Lung (tissue), 12 donors: ENCODE measurements around the gene HCRTR1. TPM values are rescaled to one million over a fixed set of nuclear protein-coding genes. Genes with fewer than 3 reads are reported as not detected.
A peak's percentile ranks its signal among the peaks of the same experiment; 100 is the strongest.

Experiments used
- ATAC-seq: fragments of 200-7000 bp; cut with Tn5 transposase; one replicate; pipeline ENCODE4 v1.9.1; 2020; ENCODE audit warnings: moderate number of reproducible peaks; ENCODE audit not compliant: insufficient read depth, low FRiP score
- DNase-seq, 3 donors: peaks; one replicate each; pipeline ENCODE4 v3.0.0-alpha.2; 2013 to 2017
- H3K27ac ChIP-seq, 2 donors: one replicate each; pipeline ENCODE4 v1.5.1; 2013; ENCODE audit warnings: mild to moderate bottlenecking in 2 of 2, moderate library complexity in 2 of 2, control low read depth in 1 of 2, inconsistent platforms in 1 of 2, low read depth in 1 of 2, low read length in 1 of 2
- H3K27me3 ChIP-seq, 3 donors: one replicate each; pipeline ENCODE4 v1.5.1; 2013; ENCODE audit warnings: low read length in 2 of 3; ENCODE audit not compliant: control insufficient read depth in 3 of 3, insufficient read depth in 3 of 3
- H3K36me3 ChIP-seq, 4 donors: one replicate each; pipeline ENCODE4 v1.5.1; 2013; ENCODE audit warnings: low read length in 4 of 4, mild to moderate bottlenecking in 1 of 4, moderate library complexity in 1 of 4; ENCODE audit not compliant: control insufficient read depth in 4 of 4, insufficient read depth in 4 of 4
- H3K4me1 ChIP-seq, 5 donors: one replicate each; pipeline ENCODE4 v1.5.1; 2013; ENCODE audit warnings: low read length in 5 of 5, mild to moderate bottlenecking in 2 of 5, moderate library complexity in 1 of 5; ENCODE audit not compliant: control insufficient read depth in 5 of 5, insufficient read depth in 5 of 5
- H3K4me3 ChIP-seq: one replicate; pipeline ENCODE4 v1.5.1; 2013; ENCODE audit warnings: mild to moderate bottlenecking, control low read depth, moderate library complexity
- H3K9ac ChIP-seq, 2 donors: one replicate each; pipeline ENCODE4 v1.5.1; 2013; ENCODE audit warnings: low read length in 2 of 2, control low read depth in 1 of 2; ENCODE audit not compliant: insufficient read depth in 1 of 2
- H3K9me3 ChIP-seq, 4 donors: one replicate each; pipeline ENCODE4 v1.5.1; 2013; ENCODE audit warnings: low read length in 3 of 4, mild to moderate bottlenecking in 1 of 4, moderate library complexity in 1 of 4; ENCODE audit not compliant: control insufficient read depth in 4 of 4, insufficient read depth in 3 of 4
- CTCF ChIP-seq: IDR thresholded peaks from 2 replicates; pipeline ENCODE4 v1.5.1; 2012; ENCODE audit warnings: mild to moderate bottlenecking; ENCODE audit errors: control extremely low read depth, extremely low read depth
- WGBS, 2 donors: extraction: QIAGEN DNeasy Blood & Tissue Kit; methylation state at CpG; one replicate each; pipeline ENCODE4 v1.1.7; 2013; 5-methylcytosine and 5-hydroxymethylcytosine counted together
- polyA plus RNA-seq, 2 donors: library from polyadenylated mRNA; stranded (reverse); fragments of 200-250 nt; gene quantifications; one replicate each; pipeline ENCODE4 v1.2.1, GENCODE V29; 2013
- total RNA-seq, 2 donors: library from RNA; depleted of rRNA in 1 of 2; stranded (reverse); fragments of >200 nt in 1 of 2; gene quantifications; one replicate each; pipeline ENCODE4 v1.2.1, GENCODE V29; 2014 to 2021
- donor health status: control.
- donor health status: control.
- donor health status: Bipolar disorder and iron deficiency.
- donor health status: healthy.
- donor health status: DM: yes; HTN: yes; CAD: no.

HCRTR1 gene
- total and polyA plus RNA-seq, 4 donors: 0.08 to 0.14 TPM; not detected in 2

GRCh38 chr1:31640179-31640578, 22.7 kb downstream of the HCRTR1 start:
- Histone ChIP-seq H3K36me3 (peaks cover 0 to 3% (median under 1%) of the 10 kb centered on the region in 4 donors), H3K9ac (no peak overlapping the region), H3K9me3 (no peaks in the 10 kb centered on the region), H3K27ac (peak overlapping the region in 1 of 2 donors; percentile 4), H3K27me3 (no peaks in the 10 kb centered on the region), H3K4me1 (peaks cover 0 to 28% (median 9%) of the 10 kb centered on the region in 5 donors), H3K4me3 (no peak overlapping the region)
- TF ChIP-seq CTCF: no peak
- no peak for DNase-seq
- no peak for ATAC-seq

- WGBS, 2 donors: 60 to 80% methylated on average over 4 of the region's 4 CpGs
- Histone ChIP-seq H3K4me3 (no peak overlapping the region), H3K27me3 (no peaks in the 10 kb centered on the region), H3K36me3 (peaks cover 0 to 3% (median 0%) of the 10 kb centered on the region in 4 donors), H3K4me1 (peaks cover 0 to 30% (median 15%) of the 10 kb centered on the region in 5 donors), H3K27ac (peak overlapping the region; percentile 47 to 68), H3K9ac (no peak overlapping the region), H3K9me3 (no peaks in the 10 kb centered on the region)
- ATAC-seq (no peak), DNase-seq (no peak)
- no peak for TF ChIP-seq CTCF
Measured at GRCh38 chr1:31640964-31641363, 23.5 kb downstream of the HCRTR1 start.

- Histone ChIP-seq H3K4me1 (peaks cover 0 to 26% (median 15%) of the 10 kb centered on the region in 5 donors), H3K36me3 (peaks cover 0 to 3% (median 0%) of the 10 kb centered on the region in 4 donors), H3K9me3 (peaks cover 0 to 3% (median 0%) of the 10 kb centered on the region in 4 donors), H3K27me3 (no peaks in the 10 kb centered on the region), H3K9ac (no peak overlapping the region), H3K4me3 (no peak overlapping the region), H3K27ac (no peak overlapping the region)
- TF ChIP-seq CTCF: no peak
- DNase-seq (no peak), ATAC-seq (no peak)
- WGBS, 2 donors: 85 to 94% methylated on average over 4 of the region's 4 CpGs
Measured at GRCh38 chr1:31642366-31642765, 24.9 kb downstream of the HCRTR1 start.

- ATAC-seq: no peak
- no peak for TF ChIP-seq CTCF
- 93 to 100% methylated on average over 3 of the region's 3 CpGs for WGBS, 2 donors
- Histone ChIP-seq H3K4me1 (peaks cover 0 to 25% (median 15%) of the 10 kb centered on the region in 5 donors), H3K4me3 (no peak overlapping the region), H3K36me3 (peaks cover 0 to 3% (median 0%) of the 10 kb centered on the region in 4 donors), H3K9me3 (peaks cover 0 to 3% (median 0%) of the 10 kb centered on the region in 4 donors), H3K27ac (no peak overlapping the region), H3K27me3 (no peaks in the 10 kb centered on the region), H3K9ac (no peak overlapping the region)
- DNase-seq: no peak
Measured at GRCh38 chr1:31642897-31643296, 25.4 kb downstream of the HCRTR1 start.
